DOHH2 (cell line): ENCODE measurements around the gene PCDH9.

ENCODE experiments used
- EZH2phosphoT487 ChIP-seq: fragments of 200-600 bp; sonication (generic); IDR thresholded peaks from 2 replicates; pipeline ENCODE4 v1.6.1; 2017; ENCODE audit warnings: borderline replicate concordance, mild to moderate bottlenecking, antibody characterized with exemption, low read length, moderate library complexity, mixed read lengths
- TF ChIP-seq, protein P1 (sequence below): fragments of 200-600 bp; sonication (generic); IDR thresholded peaks from one replicate; pipeline ENCODE4 v1.5.1; 2014; ENCODE audit warnings: antibody characterized with exemption, mild to moderate bottlenecking, low read depth, low read length; ENCODE audit not compliant: poor library complexity, severe bottlenecking

DNA sequence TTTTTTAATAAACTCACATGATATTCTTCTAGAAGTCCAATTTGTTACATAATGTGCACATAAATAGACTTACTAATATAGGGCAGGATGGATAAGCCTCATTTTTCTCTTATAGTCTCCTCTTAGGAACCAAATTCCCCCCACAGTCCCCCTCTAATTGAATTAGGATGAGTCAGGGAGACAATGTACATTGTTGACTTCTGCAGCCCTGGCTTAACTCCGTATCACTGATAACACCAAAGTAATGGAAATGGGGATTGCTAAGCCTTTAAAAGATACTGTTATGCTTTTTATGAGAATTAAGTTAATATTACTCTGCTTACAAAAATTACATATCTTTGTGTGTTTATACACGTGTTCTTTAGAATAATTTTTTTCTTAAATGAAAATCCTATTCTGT, 5.1 kb upstream of the PCDH9 start:
- TF ChIP-seq, protein P1, sequence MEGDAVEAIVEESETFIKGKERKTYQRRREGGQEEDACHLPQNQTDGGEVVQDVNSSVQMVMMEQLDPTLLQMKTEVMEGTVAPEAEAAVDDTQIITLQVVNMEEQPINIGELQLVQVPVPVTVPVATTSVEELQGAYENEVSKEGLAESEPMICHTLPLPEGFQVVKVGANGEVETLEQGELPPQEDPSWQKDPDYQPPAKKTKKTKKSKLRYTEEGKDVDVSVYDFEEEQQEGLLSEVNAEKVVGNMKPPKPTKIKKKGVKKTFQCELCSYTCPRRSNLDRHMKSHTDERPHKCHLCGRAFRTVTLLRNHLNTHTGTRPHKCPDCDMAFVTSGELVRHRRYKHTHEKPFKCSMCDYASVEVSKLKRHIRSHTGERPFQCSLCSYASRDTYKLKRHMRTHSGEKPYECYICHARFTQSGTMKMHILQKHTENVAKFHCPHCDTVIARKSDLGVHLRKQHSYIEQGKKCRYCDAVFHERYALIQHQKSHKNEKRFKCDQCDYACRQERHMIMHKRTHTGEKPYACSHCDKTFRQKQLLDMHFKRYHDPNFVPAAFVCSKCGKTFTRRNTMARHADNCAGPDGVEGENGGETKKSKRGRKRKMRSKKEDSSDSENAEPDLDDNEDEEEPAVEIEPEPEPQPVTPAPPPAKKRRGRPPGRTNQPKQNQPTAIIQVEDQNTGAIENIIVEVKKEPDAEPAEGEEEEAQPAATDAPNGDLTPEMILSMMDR: no peak
- TF ChIP-seq EZH2phosphoT487: no peak
